NCI-H1105 (cell line): Measurements from ENCODE around the gene USP15.

Experiments
- DNase-seq: peaks from one replicate; lab custom pipeline; 2025; lab: John Stamatoyannopoulos, UW

Gene USP15

DNA sequence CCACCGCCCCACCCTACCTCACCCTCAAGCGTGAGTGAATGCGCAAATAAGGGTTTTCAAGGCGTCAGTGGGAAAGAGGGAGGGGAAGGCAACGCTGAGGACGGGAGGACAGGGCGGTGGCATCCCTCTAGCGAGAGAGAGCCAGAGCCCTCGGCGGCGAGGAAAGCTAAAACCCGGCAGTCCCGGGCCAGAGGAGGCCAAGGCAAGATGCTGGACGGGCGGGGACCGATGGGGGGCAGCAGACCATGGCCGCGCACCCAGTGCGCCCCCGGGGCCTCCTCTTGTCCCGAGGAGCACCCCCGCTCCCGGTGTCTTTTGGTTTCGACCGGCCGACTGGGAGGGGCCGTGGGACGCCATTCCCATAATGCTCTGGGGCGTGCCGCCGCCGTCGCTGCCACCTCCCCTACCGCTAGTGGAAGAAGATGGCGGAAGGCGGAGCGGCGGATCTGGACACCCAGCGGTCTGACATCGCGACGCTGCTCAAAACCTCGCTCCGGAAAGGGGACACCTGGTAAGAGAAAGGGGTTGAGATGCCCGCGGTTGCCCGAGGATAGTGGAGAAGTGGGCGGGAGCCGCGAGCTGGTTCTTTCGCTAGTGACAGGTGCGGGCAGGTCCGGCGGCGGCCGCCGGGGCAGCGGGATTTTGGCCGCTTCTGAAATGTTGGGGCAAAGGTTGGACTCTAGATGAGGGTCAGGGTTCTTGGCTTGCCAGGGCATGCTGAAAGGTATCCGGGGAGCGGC is at the start of gene USP15:
TSS of gene USP15 (plus strand) at position 412 of the 740 bp plus-strand sequence. CDS start at position 423, 11 bp downstream.
- peak; percentile 80 for DNase-seq

DNA sequence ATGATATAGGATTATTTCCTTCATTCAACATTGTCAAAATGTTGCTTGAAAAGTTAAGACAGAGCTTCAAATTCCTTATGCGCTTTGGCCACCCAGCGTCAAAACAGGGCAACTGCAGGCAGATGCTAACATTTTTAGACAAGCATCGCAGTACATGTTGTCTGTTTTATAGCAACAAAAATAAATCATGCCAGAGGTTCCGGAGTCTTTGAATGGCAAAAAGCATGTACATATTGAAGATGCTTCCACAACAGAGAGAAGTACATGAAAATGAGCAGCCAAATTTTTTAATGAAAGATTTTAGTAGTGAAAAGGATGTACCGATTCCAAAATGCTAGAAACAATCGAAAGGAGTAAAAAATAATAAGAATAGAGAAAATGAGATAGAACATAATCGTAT is 49.8 kb upstream of the USP15 start:
- DNase-seq, result no peak

DNA sequence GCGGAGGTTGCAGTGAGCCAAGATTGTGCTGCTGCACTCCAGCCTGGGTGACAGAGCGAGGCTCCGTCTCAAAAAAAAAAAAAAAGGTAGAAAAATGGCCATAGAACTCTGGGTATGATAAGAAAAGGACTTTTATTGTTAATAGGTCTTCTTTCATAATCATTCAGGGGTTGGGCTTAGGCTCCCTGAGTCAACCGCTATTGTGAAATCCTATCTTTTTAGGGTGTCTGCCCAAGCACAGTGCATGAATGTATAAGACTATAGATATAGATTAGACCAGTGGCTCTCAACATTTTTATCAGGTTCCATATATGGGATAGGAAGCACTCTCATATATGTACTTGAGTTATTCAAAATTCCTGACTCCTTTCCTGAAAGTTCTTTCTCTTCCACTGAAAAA is 48.7 kb upstream of the USP15 start:
- DNase-seq, result no peak

DNA sequence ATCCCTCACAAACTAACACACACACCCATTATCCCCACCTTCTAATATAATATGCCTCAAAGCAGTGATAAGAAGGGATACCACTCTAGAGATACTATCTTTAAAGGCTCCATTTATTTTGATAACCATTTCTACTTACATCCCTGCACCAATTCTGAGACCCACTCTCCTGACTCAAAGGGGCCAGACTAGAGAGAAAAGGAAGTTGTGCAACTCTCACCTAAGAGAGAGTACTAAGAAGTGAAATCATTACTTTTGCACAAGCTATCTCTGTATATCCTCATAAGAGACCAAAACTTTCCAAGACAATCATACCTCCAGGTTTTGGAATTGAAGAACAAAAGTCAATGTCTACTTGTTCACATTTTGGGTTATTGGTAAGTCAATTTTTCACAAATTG is 45.4 kb upstream of the USP15 start:
- no peak for DNase-seq

DNA sequence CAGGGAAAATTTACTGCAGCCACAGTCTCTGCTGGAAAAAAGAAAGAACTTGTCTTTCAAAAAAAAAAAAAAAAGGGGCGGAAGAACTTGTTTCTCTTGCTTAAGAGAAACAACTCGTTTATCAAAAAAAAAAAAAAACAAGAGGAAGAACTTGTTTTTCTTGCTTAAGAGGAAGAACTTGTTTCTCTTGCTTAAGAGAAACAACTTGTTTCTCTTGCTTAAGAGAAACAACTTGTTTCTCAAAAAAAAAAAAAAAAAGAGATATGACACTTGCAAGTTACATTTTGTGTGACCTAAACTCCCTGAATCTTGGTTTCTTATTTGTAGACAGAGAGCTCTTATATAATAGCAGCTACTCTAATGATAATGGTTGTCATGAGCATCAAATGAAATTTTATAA is 44.7 kb upstream of the USP15 start:
- DNase-seq, result no peak

DNA sequence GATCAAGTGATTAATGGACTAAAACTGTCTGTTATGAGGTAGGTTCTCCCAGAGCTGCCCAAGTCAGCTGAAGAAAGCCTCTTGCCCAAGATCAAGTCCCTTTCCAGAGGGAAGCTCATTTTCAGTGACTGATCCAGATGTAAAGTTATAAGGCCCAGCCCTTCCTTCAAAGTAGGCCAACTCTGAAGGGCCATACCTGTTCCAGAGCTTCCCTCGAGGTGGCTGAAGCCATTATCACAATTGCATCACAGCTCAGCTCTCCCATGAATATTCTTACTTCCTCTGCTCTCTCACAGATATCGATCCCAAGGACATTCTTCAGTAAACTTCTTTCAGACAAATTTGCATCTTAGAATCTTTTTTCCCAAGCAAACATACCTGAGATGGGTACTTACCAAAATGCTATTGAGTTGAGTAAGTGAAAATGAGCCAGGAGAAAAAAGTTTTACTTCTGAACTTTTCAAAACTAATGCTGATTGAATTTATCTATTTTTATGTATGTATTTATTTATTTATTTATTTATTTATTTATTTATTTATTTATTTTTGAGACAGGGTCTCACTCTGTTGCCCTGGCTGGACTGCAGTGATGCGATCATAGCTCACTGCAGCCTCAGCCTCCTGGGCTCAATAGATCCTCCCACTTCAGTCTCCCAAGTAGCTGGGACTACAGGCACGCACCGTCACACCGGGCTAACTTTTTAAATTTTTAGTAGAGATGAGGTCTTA is 42.6 kb upstream of the USP15 start:
- DNase-seq, result no peak

DNA sequence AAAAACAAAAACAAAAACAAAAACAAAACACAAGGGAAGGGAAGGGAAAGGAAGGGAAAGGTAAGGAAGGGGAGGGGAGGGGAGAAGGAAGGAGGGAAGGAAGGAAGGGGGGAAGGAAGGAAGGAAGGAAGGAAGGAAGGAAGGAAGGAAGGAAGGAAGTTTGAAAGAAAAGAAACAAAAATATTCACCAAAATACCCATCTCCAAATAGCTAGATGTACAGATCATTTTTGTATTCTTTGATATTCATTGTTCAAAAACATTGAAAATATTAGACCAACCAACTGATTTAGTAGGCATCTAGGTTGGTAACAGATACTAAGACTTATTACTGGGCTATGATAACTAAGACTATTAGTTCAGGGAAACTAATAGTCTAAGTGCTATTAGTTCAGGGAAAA is 39.1 kb upstream of the USP15 start:
- DNase-seq, result no peak

DNA sequence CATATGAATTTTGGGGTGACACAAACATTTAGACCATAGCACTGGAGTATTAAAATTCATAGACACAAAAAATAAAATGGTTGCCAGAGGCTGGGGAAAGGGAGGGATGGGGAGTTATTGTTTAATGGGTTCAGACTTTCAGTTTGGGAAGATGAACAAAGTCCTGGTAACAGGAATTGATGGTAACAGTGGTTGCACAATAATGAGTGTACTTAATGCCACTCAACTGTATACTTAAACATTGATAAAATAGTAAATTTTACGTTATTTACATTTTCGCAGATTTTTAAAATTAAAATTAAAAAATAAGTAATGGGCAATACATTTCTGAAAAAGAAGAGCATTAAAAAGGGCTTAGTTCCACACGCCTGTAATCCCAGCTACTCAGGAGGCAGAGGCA is 35.6 kb upstream of the USP15 start:
- no peak for DNase-seq

DNA sequence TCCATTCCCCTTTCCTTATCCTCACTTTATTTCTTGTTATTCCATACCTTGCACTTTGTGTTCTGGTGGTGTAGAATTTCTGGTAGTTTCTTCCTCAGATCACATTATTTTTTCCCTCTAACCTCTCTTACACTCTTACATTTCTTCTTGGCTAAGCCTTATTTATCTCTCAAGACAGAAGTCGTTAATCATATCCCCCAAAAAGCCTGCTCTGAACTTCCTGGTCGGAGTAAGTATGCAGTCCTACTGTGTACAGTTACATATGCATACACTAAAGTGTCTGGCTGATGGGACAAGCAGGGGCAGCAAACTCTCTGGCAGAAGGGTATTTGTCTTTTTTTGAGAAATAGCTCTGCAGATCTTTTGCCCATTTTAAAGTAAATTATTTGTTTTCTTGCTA is 33.1 kb upstream of the USP15 start:
- no peak for DNase-seq

DNA sequence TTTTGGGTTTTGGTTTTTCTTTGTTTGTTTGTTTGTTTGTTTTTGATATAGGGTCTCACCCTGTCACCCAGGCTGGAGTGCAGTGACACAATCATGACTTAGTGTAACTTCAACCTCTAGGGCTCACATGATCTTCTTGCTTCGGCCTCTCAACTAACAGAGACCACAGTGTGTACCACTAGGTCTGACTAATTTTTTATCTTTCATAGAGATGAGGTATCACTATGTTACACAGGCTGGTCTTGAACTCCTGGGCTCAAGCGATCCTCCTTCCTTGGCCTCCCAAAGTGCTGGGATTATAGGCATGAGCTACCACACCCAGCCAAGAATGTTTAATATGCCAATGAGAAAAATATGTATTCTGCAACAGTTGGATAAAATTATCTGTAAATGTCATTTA is 29.6 kb upstream of the USP15 start:
- DNase-seq, result no peak

DNA sequence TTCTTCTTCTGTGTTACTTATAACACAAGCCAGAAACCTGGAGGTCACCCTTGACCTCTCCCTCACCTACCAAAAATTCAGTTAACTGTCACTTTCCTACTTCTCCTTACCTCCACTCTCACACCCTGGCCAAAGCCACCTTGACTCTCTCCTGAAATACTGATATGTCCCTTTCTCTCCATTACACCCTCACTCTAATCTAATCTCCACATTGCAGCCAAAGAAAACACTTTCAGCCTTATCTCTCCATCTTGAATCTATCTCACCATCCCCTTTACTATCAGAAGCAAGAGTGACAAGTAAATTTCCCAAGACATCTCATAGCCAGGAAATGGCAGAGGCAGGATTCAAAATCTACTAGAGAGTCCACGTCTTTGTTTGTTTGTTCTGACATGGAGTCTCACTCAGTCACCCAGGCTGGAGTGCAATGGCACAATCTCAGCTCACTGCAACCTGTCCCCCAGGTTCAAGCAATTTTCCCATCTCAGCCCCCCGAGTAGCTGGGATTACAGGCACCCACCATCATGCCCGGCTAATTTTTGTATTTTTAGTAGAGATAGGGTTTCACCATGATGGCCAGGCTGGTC is 28.0 kb upstream of the USP15 start:
- no peak for DNase-seq

DNA sequence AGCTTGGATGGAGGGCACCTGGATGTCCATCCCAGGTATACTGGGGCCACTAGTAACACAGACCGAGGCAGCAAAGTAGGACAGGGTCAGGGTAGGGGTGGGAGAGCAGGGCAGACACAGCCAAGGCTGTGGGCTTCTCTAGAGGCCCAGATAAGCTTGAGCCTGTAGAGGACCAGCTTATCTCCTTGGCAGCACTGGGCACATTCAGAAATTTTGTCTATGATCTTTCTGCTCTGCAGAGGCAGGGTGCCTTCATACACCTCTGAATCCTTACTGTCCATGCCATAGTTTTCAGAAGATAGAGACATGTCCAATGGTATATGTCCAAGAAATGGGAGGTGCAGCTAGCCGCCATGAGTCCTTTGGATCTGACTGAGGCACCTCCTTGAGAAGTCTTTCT is 26.4 kb upstream of the USP15 start:
- no peak for DNase-seq

DNA sequence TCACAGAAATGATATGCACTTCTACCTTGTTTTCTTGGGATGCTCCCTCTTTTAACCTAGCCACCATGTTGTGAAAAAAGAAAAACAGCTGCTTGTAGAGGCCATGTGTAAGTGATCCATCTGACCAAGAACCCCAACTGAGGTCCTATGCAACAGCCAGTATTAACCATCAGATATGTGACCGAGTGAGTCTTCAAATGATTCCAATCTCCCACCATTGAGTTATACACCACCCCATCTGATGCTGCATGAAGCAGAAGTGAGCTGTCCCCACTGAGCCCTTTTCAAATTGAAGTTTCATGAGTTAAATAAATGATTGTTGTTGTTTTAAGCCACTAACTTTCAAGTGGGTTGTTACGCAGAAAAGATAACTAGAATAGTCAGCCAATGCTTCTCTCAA is 20.6 kb upstream of the USP15 start:
- no peak for DNase-seq

DNA sequence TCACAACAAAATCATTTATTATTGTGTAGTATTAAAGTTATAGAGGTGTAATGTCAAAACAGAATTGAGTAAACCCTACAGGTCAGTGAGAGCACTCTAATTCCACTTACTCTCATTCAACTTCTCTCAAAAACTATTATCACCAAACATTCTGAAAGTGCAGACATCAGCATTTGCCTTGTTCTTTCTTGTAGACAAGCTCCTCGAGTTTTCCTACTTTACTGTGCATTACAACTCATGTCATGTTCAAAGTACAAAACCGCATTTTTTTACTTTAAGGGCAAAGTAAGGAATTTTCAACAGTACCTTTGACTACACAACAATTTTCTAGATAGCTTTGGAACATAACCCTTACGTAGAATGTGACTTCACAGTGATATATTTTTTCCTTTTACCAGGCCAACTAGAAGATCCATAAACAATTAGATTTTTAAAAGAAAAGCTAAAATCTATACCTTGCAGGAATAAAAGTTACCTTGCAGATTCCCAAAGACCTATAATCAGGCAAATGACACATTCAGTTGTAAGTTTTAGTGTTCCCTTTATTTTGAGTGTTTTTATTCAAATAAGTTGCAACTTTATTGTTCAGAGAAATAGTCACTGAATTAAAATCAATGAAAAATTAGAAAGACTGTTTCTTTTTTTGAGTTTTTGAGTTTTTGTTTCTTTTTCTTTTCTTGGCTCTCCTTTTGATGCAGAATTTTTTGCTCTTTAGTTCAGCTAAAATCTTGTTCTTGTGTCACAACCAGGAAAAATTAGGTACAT is 12.7 kb upstream of the USP15 start:
- DNase-seq, result no peak

DNA sequence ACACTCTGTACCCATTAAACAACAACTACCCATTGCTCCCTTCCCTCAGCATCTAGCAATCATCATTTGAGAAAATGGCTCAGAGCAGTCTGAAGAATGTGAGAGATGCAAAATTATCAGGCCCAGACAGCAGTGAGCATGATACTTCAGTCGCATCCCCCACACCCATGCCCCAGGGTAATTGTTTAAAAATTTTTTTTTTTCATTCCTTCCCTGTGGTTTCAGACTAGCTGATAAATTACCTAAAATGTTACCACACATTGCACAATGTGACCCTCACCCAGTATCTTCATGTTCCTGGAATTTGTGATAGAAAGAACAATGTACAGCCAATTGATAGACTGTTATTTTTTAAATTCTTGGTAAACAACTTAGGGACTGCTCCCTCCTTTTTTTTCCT is 11.3 kb upstream of the USP15 start:
- DNase-seq, result no peak

DNA sequence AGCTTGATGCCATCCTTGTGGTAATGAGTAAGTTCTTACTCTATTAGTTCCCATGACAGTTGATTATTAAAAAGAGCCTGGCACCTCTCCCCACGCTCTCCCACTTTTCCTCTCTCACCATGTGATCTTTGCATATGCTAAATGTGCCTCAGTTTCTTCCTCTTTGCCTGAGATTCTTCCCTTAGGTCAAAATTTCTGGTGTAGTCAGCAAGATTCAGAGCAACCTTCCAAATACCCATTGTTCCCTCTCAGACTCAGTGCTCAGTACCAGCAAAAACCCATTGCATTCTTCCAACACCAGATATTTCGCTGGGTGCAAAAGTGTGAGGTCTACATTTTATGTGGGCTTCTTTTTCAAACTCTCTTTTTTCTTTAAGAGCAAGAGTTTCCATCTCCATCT is 10.8 kb upstream of the USP15 start:
- no peak for DNase-seq

DNA sequence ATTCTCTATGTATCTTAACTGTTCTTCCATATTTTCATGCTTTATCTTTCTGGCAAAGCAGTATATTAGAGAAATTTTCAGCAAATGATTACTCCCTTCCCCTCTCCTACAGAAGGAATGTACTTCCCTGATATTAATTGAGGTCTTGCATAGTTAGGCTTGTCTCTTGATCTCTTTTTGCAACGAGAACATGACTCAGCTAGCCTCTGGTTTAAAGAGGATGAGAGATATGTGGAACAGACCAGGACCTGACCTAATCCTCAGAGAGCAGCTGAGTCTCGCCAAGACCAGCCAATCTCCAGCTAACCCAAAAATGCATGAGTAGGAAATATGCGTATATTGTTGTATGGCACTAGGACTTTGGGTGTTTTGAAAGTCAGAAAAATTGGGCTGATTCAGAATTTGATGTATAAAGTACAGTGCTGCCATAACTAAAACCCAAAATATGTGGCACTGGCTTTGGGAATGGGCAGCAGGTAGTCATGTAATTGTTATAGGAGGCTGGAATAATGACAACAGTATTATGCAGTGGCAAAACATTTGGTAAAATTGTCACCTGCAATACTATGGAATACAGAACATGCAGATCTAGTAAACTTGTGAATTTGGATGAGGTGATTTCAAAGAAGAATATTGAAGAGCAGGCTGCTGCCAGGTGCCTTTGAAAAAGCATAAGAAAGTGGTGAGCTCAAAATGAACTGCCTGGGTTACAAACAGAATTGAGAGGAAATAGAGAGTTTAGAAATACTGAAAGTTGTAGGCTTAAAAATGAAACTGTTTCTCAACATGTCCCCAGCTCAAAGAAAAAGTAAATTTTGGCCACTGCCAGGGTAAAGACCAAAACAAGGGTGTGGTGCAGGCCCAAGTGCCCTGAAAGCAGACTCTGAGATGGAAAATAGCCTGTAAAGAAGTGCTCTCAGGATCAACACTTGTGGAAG is 9.3 kb upstream of the USP15 start:
- DNase-seq, result no peak

DNA sequence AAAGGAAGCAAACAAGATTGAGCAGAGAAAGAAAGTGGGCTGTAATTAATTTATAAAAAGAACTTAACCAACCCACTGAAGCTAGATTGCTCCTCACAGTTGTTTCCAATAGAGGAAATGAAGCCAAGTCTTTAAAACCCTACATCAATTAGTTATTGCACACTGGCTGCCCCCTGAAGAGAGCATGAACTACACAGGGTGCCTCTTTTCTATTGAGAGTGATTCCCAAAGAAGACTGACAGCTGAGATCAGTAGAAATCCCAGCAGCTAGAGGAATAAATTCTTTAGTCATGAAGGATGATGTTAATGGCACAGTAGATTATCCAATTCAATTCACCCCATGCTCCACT is 8.6 kb upstream of the USP15 start:
- no peak for DNase-seq

DNA sequence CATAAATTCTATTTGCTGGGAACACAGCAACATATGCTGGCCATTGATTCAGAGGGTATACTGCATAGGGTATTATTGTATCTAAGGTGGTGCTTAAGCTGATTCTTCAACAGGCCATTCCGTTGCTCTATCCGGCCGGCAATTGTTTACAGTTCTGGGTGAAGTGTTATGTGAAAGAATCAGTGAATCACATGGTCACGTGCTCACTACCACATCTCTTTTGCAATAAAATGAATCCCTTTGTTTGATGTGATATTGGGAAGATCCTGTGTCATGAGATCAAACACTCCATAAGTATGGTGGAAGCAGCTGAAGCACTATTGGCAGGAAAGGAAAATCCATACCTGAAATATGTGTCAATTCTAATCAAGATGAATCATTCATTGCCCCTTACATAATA is 7.6 kb upstream of the USP15 start:
- no peak for DNase-seq

DNA sequence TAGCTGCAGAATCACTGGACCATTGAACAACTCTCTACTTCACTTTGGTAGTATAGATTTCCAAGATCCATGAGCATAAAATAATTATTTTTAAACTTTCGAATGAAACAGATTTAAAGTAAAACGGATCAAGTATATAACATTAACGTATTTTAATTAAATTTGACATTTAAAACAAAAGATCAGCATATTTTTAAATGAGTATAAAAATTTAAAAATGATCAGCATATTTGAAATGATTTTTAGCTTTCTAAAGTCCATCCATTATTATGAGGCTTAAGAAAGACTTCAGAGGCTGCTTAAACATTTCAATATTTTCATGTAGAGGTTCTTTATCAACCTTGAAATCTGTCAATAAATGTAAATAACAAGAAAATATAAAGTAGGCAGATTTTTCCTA is 5.2 kb upstream of the USP15 start:
- no peak for DNase-seq

DNA sequence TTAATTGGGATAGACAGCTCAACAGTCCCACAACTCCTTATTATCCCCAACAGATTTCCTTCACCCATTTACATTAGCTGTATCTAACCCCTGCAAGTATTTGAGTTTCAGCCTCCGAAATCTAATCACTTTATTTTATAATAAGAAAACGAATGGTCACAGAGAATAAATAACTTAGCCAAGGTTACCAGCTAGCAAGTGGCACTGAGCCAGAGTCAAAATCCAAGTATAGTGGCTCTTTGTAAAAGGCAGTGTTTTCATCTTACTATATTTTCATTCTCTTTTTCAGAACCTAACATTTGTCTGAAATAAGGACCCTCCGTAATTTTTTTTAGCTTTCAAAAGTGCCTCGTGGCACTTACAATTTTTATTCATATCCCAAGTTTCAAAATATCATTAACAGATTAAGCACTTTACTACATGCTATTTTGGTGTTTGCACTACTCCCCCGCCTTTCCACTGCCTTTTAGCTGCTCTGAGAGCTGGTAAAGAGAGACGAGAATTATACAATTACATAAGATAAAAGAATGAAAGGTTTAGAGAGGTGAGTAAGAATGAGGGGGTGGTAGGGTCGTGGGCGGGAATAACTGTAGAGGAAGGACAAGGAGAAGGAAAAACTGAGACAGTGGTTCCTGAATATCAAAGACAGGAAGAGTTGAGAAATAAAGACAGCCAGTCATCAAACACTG is 3.7 kb upstream of the USP15 start:
- no peak for DNase-seq
